Naive thymus-derived CD8-positive, alpha-beta T cell (primary cell): ENCODE data around the gene MED16. TPM values are rescaled to one million over a fixed set of nuclear protein-coding genes. Genes with fewer than 3 reads are reported as not detected.
"Not testable (repeated sequence)": the region's sequence is repeated elsewhere in the genome, so short reads cannot be mapped to it uniquely, and the experiment has no call there.

Experiments used
- ATAC-seq, 2 donors: fragments of 150-1000 bp; cut with Tn5 transposase in 1 of 2; sonication (Bioruptor Pico), chemical (Tn5 transposase) in 1 of 2; 1 replicate in 1 of 2; 2 replicates in 1 of 2; pipeline ENCODE4 v1.10.0; 2021; ENCODE audit warnings: mild to moderate bottlenecking in 2 of 2, moderate library complexity in 2 of 2
- POLR2A ChIA-PET: fragments of 350-600 bp; sonication (Branson Sonifier 250); formaldehyde crosslinking; loops from one replicate; lab custom pipeline; 2021; ENCODE audit warnings: antibody characterized with exemption; lab: Charles Lee
- DNase-seq, 10 donors: peaks; one replicate each; pipeline versions ENCODE4 v3.0.0 to v3.0.0-alpha.2; 2020 to 2022
- H3K27ac Mint-ChIP-seq, 10 donors: one replicate each; pipeline ENCODE4 v1.8.0; 2020 to 2022; ENCODE audit warnings: mild to moderate bottlenecking in 10 of 10, mixed read lengths in 10 of 10, moderate library complexity in 4 of 10, inconsistent platforms in 1 of 10
- H3K27me3 Mint-ChIP-seq, 5 donors: one replicate each; pipeline ENCODE4 v1.8.0; 2021 to 2022; ENCODE audit warnings: mixed read lengths in 5 of 5
- H3K36me3 Mint-ChIP-seq, 3 donors: one replicate each; pipeline ENCODE4 v1.8.0; 2020 to 2022; ENCODE audit warnings: mixed read lengths in 3 of 3, mild to moderate bottlenecking in 2 of 3, inconsistent platforms in 1 of 3
- H3K4me1 Mint-ChIP-seq, 4 donors: one replicate each; pipeline ENCODE4 v1.8.0; 2021 to 2022; ENCODE audit warnings: mixed read lengths in 4 of 4
- H3K4me3 Mint-ChIP-seq, 10 donors: one replicate each; pipeline ENCODE4 v1.8.0; 2020 to 2022; ENCODE audit warnings: mild to moderate bottlenecking in 10 of 10, mixed read lengths in 10 of 10, moderate library complexity in 6 of 10, inconsistent platforms in 1 of 10
- H3K9me3 Mint-ChIP-seq, 9 donors: one replicate each; pipeline ENCODE4 v1.8.0; 2020 to 2022; ENCODE audit warnings: mixed read lengths in 9 of 9, mild to moderate bottlenecking in 3 of 9, inconsistent platforms in 1 of 9, moderate library complexity in 1 of 9
- polyA plus RNA-seq, 3 donors: library from polyadenylated mRNA; unstranded; fragments of 300-500 nt; fragmentation: Illumina TruSeq; gene quantifications; one replicate each; pipeline ENCODE4 v1.2.3, GENCODE V29; 2021
- total RNA-seq, 8 experiments: library from RNA in 2 of 8; stranded (reverse) in 2 of 8; gene quantifications; one replicate each; pipeline ENCODE4 v1.2.3 and lab custom pipeline; 2021 to 2026

The MED16 gene
- total and polyA plus RNA-seq, 5 experiments from 2014 or later, result 54.3 to 117 (median 68.8) TPM

DNA sequence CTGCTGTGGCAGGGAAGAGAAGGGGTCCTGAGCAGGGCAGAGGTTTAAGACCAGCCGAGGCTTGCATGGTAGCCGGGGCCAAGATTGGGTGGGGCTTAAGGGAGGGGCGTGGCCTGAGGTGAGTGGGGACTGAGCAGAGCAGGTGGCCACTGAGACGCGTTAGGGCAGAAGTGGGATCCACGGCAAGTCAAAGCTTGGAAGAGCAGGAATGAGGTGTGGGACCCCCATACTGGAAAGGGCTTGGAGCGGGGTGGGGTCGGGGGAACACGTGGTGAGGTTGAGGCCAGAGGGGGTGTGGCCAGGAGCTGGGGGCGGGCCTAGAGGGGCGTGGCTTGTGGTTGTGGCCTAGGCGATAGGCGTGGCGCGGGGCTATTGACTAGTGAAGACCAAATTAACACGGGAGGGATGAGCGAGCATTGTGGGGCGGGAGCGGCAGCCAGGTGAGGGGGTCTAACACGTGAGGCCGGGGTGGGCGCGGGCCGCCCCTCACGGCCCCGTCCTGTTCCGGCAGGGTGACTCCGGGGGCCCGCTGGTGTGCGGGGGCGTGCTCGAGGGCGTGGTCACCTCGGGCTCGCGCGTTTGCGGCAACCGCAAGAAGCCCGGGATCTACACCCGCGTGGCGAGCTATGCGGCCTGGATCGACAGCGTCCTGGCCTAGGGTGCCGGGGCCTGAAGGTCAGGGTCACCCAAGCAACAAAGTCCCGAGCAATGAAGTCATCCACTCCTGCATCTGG is 30.2 kb downstream of the MED16 start:
- POLR2A ChIA-PET, result interaction anchor here (0.9 to 13.5 kb wide), 13 partner anchors 17 to 407 kb away, joined by 3 to 165 read pairs (median 9); partner anchors contain the start of genes CIRBP, KISS1R, MED16 and R3HDM4
- peak; percentile 47 to 68 for ATAC-seq
- Mint-ChIP-seq H3K9me3 (no peaks in the 10 kb centered on the region), H3K27me3 (peaks cover 0 to 8% (median 0%) of the 10 kb centered on the region in 5 donors), H3K4me3 (peak overlapping the region; percentile 64 to 85 (median 72)), H3K36me3 (peaks cover 0 to 6% (median 0%) of the 10 kb centered on the region in 3 donors), H3K27ac (peak overlapping the region; percentile 52 to 90 (median 82)), H3K4me1 (peaks cover 9 to 26% (median 19%) of the 10 kb centered on the region in 4 donors)
- DNase-seq, result peak; percentile 67 to 90 (median 80)

DNA sequence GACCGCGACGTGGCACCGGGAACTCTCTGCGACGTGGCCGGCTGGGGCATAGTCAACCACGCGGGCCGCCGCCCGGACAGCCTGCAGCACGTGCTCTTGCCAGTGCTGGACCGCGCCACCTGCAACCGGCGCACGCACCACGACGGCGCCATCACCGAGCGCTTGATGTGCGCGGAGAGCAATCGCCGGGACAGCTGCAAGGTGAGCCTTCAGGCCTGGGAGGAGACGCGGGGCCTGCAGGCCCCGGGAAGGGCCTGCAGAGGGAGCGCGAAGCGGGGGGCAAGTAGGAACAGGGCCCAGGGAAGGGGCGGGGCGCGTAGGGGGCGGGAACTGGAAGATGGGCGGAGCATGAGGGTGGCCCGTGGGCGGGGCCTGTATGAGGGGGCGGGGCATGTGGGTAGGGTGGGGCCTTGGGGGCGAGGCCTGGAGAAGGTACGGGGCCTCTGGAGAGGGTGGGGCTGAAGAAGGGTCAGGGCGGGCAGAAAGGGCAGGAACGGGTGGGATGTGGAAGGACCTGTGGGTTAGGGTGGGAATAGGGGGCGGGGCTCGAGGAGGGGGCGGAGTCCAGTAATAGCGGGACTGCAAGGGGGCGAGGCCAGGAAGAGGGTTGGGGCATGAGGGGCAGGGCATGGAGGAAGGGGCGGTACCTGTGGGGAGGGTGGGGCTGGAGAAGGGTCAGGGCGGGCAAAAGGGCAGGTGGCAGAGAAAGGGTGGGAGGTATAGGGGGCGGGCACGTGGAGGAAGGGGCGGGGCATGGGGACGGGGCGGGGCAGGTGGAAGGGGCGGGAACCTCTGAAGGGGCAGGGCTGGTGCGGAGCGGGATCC is 31.0 kb downstream of the MED16 start:
- Mint-ChIP-seq H3K9me3 (no peaks in the 10 kb centered on the region), H3K4me3 (peak overlapping the region in 7 of 10 donors; percentile 58 to 78 (median 69)), H3K27ac (peak overlapping the region in 1 of 10 donors; percentile 86), H3K27me3 (peaks cover 0 to 11% (median 0%) of the 10 kb centered on the region in 5 donors), H3K36me3 (no peaks in the 10 kb centered on the region), H3K4me1 (peaks cover 7 to 28% (median 18%) of the 10 kb centered on the region in 4 donors)
- ATAC-seq (peak; percentile 10 to 49), DNase-seq (peak; percentile 47 to 85 (median 63))
- POLR2A ChIA-PET, result interaction anchor here (0.6 to 13.5 kb wide), 11 partner anchors 31 to 407 kb away, joined by 3 to 165 read pairs (median 10); partner anchors contain the start of genes CIRBP, KISS1R, MED16 and R3HDM4

DNA sequence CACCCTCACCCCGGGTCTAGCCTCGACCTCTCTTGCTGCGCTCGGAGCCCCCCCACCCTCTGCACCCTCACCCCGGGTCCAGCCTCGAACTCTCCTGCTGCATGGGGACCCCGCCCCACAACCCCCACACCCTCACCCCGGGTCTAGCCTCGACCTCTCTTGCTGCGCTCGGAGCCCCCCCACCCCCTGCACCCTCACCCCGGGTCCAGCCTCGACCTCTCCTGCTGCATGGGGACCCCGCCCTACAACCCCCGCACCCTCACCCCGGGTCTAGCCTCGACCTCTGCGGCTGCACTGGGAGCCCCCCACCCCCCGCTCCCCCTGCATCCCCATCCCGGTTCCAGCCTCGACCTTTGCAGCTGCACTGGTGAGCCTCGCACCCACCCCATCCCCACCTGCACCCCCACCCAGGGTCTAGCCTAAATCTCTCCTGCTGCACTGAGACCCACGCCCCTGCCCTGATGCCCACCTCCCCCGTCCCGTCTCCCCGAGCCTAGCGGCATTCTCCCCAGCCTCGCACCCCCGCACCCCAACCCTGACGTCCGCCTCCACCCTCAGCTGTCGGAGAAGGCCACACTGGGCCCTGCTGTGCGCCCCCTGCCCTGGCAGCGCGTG is 31.7 kb downstream of the MED16 start:
- Mint-ChIP-seq H3K4me1 (peaks cover 7 to 28% (median 18%) of the 10 kb centered on the region in 4 donors), H3K9me3 (no peaks in the 10 kb centered on the region), H3K4me3 (peak overlapping the region in 2 of 10 donors; percentile 43 to 70), H3K27ac (no peak overlapping the region), H3K36me3 (no peaks in the 10 kb centered on the region), H3K27me3 (peaks cover 0 to 11% (median 0%) of the 10 kb centered on the region in 5 donors)
- DNase-seq (no peak), ATAC-seq (no peak)
- POLR2A ChIA-PET, result interaction anchor here (0.6 to 13.5 kb wide), 6 partner anchors 12 to 218 kb away, joined by 3 to 165 read pairs (median 4); partner anchors contain the start of genes KISS1R, MED16, R3HDM4 and RNU6-9

DNA sequence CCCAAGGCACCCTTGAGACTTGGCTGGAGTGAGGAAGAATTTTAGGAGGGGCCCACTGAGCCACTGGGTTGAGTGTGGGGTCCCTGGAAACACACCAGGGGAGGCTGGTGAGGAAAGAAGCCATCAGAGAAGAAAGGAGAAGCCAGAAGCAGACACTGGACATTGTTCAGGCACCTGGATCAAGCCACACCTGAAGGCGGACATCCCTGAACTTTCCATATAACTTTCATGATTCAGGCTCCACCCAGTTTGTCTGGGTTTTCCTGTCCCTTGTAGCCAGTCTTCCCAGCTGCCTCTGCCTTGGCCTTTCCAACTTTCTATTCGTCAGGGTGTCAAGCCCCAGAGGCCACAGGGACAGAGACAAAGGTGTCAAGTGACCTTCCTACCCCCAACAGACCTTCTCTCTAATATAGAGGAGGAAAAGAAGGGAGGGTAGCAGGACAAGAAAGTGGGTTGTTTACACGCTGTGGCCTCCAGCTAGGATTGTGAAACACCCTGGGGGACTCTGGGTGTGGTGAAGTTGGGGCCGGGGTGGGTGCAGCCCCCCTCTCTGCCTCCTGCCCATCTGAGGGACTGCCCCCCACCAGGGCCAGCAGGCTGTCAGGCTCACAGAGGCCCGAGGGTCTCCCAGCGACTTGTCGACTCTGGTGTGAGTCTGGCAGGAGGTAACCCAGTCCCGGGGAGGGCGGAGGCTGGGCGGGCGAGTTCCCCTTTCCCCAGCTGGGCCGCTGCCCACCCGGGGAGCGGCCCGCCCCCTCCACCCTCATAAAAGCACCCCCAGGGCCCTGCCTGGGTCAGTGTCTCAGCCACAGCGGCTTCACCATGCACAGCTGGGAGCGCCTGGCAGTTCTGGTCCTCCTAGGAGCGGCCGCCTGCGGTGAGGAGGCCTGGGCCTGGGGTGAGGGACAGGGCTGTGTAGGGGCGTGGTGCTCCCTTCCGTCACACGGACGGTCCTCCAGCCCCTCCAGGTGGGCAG is 33.8 kb downstream of the MED16 start, which contains the start of gene CFD:
Gene CFD, plus strand, starts transcription at position 797 of the 976 bp plus-strand sequence. Its CDS starts 26 bp downstream, at position 823.
- ATAC-seq (no peak), DNase-seq (no peak)
- H3K9me3 Mint-ChIP-seq, result no peaks in the 10 kb centered on the region
- peaks cover 0 to 13% (median 0%) of the 10 kb centered on the region in 5 donors for H3K27me3 Mint-ChIP-seq
- H3K4me3 Mint-ChIP-seq, result peak within 1 kb of the TSS in 9 of 10 donors; percentile 6 to 63 (median 41)
- H3K27ac Mint-ChIP-seq, result no peak within 1 kb of the TSS
- POLR2A ChIA-PET, result interaction anchor here (0.8 to 13.5 kb wide), 5 partner anchors 20 to 125 kb away, joined by 3 to 165 read pairs (median 6); partner anchors contain the start of genes KISS1R, R3HDM4 and WDR18
- no peaks in the 10 kb centered on the region for H3K36me3 Mint-ChIP-seq
- H3K4me1 Mint-ChIP-seq, result peaks cover 7 to 25% (median 16%) of the 10 kb centered on the region in 4 donors

DNA sequence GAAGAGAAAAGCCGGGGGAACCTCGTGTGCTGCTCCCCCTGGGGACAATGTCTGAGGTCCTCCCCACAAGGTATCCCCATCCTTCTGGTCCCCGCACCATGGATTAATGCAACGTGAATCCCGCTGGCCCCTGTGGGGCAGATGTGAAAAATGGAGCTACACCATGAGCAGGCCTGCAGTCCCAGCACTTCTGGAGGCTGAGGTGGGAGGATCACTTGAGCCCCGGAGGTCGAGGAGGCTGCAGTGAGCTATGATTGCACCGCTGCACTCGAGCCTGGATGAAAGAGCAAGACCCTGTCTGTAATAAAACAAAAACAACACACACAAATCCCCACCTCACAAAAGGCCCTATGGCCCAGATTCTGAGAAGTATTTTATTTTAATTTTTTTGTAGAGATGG is 34.7 kb downstream of the MED16 start:
- no peak overlapping the region for H3K4me3 Mint-ChIP-seq
- no peak for ATAC-seq
- peaks cover 0 to 13% (median 0%) of the 10 kb centered on the region in 5 donors for H3K27me3 Mint-ChIP-seq
- no peaks in the 10 kb centered on the region for H3K36me3 Mint-ChIP-seq
- H3K9me3 Mint-ChIP-seq, result no peaks in the 10 kb centered on the region
- peaks cover 7 to 16% (median 10%) of the 10 kb centered on the region in 4 donors for H3K4me1 Mint-ChIP-seq
- POLR2A ChIA-PET, result interaction anchor here (0.6 to 13.5 kb wide), 5 partner anchors 14 to 88 kb away, joined by 3 to 165 read pairs (median 5); partner anchors contain the start of genes KISS1R and R3HDM4
- peak overlapping the region in 1 of 10 donors; percentile 43 for H3K27ac Mint-ChIP-seq
- DNase-seq, result no peak

DNA sequence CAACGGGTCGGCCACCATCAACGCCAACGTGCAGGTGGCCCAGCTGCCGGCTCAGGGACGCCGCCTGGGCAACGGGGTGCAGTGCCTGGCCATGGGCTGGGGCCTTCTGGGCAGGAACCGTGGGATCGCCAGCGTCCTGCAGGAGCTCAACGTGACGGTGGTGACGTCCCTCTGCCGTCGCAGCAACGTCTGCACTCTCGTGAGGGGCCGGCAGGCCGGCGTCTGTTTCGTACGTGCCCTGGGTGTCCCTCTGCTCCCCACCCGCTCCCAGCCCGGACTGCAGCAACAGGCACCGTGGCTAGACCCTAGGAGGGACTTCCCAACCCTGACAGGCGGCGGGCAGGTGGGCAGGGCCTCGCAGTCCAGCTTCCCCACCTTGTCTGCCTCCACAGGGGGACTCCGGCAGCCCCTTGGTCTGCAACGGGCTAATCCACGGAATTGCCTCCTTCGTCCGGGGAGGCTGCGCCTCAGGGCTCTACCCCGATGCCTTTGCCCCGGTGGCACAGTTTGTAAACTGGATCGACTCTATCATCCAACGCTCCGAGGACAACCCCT is 37.3 kb downstream of the MED16 start:
- ATAC-seq (no peak), DNase-seq (no peak)
- peaks cover 0 to 9% (median 2%) of the 10 kb centered on the region in 4 donors for H3K4me1 Mint-ChIP-seq
- no peaks in the 10 kb centered on the region for H3K36me3 Mint-ChIP-seq
- H3K4me3 Mint-ChIP-seq, result no peak overlapping the region
- H3K27me3 Mint-ChIP-seq, result peaks cover 0 to 27% (median 0%) of the 10 kb centered on the region in 5 donors
- POLR2A ChIA-PET, result interaction anchor here (13.5 kb wide), 1 partner anchor 62 kb away, joined by 165 read pairs; the partner anchor contains the start of genes KISS1R and R3HDM4
- no peaks in the 10 kb centered on the region for H3K9me3 Mint-ChIP-seq
- no peak overlapping the region for H3K27ac Mint-ChIP-seq

DNA sequence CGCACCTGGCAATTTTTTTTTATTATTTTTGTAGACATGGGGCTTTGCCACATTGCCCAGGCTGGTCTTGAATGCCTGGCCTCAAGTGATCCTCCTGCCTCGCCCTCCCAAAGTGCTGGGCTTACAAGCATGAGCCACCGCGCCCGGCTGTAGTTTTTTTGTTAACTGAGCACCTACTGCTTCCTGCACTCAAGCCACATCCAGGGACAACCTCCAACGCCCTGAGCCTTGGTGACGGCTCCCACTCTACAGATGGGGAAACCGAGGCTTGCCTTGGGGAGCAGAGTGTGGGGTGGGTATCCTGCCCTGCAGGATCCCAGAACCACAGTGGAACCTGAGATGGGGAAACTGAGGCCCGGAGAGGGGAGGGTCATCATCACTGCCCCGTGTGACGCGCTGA is 37.8 kb downstream of the MED16 start:
- no peaks in the 10 kb centered on the region for H3K36me3 Mint-ChIP-seq
- DNase-seq (no peak), ATAC-seq (no peak)
- no peak overlapping the region for H3K4me3 Mint-ChIP-seq
- H3K27me3 Mint-ChIP-seq, result peaks cover 0 to 31% (median 0%) of the 10 kb centered on the region in 5 donors
- no peaks in the 10 kb centered on the region for H3K9me3 Mint-ChIP-seq
- peaks cover 0 to 9% (median 2%) of the 10 kb centered on the region in 4 donors for H3K4me1 Mint-ChIP-seq
- POLR2A ChIA-PET, result no interaction called here
- no peak overlapping the region for H3K27ac Mint-ChIP-seq

DNA sequence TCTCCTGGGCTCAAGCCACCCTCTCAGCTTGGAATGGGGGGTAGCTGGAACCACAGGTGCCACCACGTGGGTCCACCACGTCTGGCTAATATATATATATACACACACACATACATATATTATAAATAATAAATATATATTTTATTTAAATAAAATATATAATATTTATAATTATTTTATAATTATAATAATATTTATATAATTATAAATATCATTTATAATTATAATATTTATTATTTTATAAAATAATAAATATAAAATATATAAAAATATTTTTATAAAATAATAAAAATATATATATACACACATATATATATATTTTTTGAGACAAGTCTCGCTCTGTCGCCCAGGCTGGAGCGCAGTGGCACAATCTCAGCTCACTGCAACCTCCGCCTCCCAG is 38.4 kb downstream of the MED16 start:
- POLR2A ChIA-PET, result interaction anchor here (0.7 kb wide), 1 partner anchor 30 kb away, joined by 3 read pairs; no protein-coding TSS in a partner anchor

DNA sequence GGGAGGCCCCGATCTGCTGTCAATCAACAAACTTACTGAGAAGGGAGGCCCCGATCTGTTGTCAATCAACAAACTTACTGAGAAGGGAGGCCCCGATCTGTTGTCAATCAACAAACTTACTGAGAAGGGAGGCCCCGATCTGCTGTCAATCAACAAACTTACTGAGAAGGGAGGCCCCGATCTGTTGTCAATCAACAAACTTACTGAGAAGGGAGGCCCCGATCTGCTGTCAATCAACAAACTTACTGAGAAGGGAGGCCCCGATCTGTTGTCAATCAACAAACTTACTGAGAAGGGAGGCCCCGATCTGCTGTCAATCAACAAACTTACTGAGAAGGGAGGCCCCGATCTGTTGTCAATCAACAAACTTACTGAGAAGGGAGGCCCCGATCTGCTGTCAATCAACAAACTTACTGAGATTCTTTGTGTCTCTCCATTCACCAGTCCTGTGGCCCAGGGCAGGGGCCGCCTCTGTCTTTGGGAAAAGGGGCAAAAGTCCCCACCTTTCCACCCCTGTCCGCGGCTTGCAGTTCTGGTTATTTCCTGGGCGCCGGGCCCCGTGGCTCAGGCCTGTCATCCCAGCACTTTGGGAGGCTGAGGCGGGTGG is 39.3 kb downstream of the MED16 start:
- ATAC-seq, H3K9me3 Mint-ChIP-seq, H3K4me1 Mint-ChIP-seq, H3K27ac Mint-ChIP-seq, DNase-seq, H3K4me3 Mint-ChIP-seq, POLR2A ChIA-PET, H3K36me3 Mint-ChIP-seq: not testable (repeated sequence)
- peaks cover under 1 to 43% (median 1%) of the 10 kb centered on the region in 5 donors for H3K27me3 Mint-ChIP-seq

More for the DNA sequence above, 38.4 kb downstream of the MED16 start:
- no peaks in the 10 kb centered on the region for H3K36me3 Mint-ChIP-seq
- H3K27me3 Mint-ChIP-seq, result peaks cover 0 to 37% (median 0%) of the 10 kb centered on the region in 5 donors
- no peaks in the 10 kb centered on the region for H3K9me3 Mint-ChIP-seq
- H3K4me3 Mint-ChIP-seq, result no peak overlapping the region
- ATAC-seq (no peak), DNase-seq (no peak)
- H3K27ac Mint-ChIP-seq, result no peak overlapping the region
- H3K4me1 Mint-ChIP-seq, result peaks cover 0 to 4% (median 2%) of the 10 kb centered on the region in 4 donors

DNA sequence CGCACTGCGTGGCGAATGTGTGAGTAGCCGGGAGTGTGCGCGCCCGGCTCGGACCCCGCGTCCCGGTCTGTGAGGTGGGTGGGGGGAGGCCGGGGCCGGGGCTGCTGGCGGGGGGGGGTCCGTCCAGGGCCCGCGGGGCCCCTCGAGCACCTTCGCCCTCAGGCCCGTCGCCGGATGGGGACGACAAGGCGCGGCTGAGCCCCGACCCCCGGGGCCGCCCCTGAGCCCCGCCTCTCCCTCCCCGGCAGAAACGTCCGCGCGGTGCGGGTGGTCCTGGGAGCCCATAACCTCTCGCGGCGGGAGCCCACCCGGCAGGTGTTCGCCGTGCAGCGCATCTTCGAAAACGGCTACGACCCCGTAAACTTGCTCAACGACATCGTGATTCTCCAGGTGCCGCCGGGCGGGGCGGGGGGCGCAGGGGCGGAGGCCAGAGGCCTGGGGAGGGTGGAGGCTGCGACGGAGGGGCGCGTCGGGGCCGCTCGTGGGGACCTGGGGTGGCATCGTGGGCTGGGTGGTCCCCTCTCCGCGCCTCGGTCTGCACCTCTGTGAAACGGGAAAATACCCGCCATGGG is 39.9 kb downstream of the MED16 start:
- POLR2A ChIA-PET, result no interaction called here
- no peaks in the 10 kb centered on the region for H3K9me3 Mint-ChIP-seq
- DNase-seq, result no peak
- H3K4me1 Mint-ChIP-seq, result peaks cover 0 to 2% (median 2%) of the 10 kb centered on the region in 4 donors
- H3K36me3 Mint-ChIP-seq, result no peaks in the 10 kb centered on the region
- H3K4me3 Mint-ChIP-seq, result no peak overlapping the region
- ATAC-seq, result no peak
- peaks cover 1 to 44% (median 7%) of the 10 kb centered on the region in 5 donors for H3K27me3 Mint-ChIP-seq
- H3K27ac Mint-ChIP-seq, result no peak overlapping the region
